NCI-H524 treated with DMSO at 0.1 percent for 48 hours (cell line): ENCODE results near the gene CDH20.

Source experiments
- DNase-seq: peaks from one replicate; lab custom pipeline; 2025; lab: John Stamatoyannopoulos, UW

The CDH20 gene

GRCh38 chr18:61426492-61427053 lies 93.3 kb downstream of the CDH20 start:
- DNase-seq: no peak

GRCh38 chr18:61428266-61428665 lies 95.0 kb downstream of the CDH20 start:
- no peak for DNase-seq

DNA sequence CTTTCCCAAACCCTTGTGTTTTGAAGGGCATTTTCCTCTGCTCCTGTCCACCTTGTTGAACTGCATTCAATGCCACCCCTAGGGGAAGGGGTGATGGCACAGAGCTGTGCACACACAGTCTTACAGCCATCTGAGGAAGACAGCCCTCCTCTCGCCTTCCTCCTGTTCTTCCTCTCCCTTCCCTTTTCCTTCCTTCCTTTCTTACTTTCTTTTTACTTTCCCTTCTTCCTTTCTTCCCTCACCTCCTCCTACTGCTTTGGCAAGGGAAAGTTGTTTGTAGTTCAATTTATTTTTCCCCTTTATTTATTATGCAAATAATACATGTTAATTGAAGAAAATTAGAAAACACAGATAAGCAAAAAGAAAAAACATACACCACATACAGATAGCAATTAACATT lies 99.4 kb downstream of the CDH20 start:
- DNase-seq: no peak

DNA sequence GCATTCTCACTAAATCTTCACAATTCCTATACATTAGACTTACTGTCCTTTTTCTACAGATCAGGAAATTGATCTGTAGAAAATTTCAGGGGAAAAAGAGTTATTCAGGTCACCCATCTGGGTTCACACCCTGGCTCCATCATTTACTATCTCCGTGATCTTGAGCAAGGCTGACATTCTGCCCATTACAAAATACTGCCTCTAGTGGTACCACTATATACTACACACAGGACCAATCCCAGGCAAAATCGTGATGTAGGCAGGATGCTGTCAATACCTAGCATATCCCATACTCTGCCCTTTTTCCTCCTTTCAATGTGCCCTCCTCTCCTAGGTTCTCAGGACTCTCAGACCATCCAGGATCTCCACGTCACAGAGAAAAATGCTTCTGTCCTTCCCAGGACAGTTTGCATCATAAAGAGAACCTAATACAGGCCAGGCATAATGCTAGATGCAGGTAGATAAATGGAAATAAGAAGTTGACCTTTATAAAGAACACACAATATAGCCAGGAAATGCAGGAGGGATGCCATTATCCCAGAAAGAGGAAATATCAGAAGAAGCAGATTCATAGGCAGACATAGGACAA lies 101.9 kb downstream of the CDH20 start:
- peak; percentile 2 for DNase-seq

- no peak for DNase-seq
Observed at GRCh38 chr18:61443081-61443725, 110.0 kb downstream of the CDH20 start.

- no peak for DNase-seq
Observed at GRCh38 chr18:61448316-61448715, 115.1 kb downstream of the CDH20 start.

GRCh38 chr18:61459896-61460648 lies 126.8 kb downstream of the CDH20 start:
- no peak for DNase-seq

DNA sequence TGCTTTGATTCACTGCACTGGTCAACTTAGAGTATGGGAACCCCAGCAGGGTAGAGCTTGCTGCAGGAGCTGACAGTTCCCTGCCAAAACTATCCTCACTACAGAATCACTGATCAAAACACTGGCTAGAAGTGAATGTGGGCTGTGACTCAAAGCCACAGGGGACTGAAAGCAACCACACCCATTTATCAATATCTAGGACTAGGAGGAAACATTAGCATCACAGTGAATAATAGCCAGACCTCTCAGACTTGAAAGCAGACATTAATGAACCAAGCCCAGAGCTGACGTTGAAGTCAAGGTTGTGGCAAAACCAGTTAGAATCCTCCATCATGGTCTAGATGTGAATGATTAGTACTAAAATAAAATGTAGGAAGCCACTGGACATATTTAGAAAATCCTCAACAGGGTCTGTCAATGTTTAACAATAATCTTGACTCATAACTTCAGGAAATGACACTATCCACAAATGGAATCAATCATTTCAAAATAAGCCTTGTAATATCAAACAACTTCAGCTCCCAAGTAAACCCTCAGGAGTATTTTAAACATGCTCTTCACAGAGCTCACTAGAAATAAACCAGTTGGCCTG lies 131.4 kb downstream of the CDH20 start:
- DNase-seq: no peak

GRCh38 chr18:61466736-61467135 lies 133.5 kb downstream of the CDH20 start:
- DNase-seq: no peak

DNA sequence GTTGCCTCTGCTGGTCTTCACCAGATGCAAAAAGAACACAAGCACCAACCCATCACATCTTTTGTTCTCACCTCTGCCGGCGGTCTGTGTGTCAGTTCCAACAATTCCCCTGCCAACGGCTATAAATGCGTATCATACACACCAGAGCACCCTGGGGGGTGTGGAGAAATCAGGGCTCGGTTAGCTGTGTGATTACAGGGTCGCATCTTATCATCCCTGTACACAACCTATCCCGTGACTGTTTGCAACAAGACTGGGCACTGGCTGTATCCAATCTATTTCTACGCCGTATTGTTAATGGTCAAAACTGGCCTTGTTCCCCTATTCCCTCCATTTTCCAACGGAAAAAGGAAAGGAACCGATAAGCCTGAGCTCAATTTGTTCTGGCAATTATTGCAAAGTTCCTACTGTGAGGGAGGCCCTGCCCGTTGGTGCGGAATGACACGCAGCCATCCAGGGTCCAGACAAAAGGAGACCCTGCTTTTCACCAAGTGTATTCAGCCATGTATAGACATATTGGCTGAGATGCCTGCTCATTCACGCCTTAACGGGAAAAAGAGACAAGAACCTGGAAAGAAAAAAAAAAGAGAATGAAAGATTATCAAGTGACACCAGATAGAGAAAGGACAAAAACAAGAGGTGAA lies 136.9 kb downstream of the CDH20 start:
- DNase-seq: no peak

GRCh38 chr18:61471541-61471940 lies 138.3 kb downstream of the CDH20 start:
- DNase-seq: no peak

DNA sequence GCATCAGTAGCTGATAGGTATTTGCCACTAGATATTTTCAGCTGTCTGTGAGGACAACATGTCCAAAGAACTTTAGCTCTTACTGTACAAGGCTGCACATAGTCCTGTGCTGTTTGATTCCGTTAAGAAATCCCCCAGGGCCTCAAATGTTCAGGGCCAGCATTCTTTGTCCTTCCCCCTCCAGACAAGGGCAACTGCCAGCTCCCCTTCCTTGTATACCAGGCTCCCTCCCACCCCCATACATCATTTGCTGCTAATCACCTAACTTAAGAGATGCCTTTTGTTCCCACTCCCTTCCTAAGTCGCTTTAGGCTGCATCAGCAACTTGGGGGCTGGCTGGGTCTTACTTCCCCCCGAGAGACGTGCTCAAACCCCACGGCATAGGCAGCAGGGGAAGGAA lies 138.7 kb downstream of the CDH20 start:
- DNase-seq: no peak

DNA sequence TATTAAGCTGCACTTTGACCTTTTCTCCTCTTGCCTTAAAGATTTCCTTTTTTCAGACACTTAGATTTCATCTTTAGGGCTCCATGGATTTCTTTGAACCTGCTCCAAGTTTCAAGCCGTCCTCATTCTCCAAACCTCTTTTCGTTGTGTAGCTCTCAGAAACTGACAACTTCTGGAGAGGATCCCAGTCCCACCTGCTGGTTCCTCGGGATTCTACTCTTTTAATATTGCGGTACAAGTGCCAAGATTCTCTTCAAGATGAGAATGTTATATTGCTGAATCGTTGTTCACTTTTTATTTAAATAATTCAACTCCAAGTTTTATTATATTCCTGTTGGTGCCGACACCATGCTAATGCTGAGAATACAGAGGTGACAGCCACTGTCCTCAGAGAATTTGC lies 141.1 kb downstream of the CDH20 start:
- no peak for DNase-seq

DNA sequence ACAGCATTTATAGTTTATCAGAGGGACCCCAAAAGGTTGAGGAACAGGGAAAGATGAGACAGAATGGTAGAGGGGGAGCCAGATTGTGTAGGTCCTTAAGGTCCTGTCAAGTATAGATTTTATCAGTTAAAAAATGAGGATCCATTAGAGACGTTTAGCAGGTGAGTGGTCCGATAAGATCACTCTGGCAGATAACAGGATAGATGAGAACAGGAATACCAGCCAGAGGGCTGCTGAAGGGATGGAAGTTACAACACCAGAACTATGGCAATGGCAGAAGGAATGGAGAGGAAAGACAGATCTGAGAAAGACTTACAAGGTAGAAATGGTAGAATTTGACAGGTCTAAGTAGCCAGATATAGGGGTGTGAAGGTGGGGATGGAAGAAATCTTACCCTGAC lies 141.7 kb downstream of the CDH20 start:
- DNase-seq: no peak

DNA sequence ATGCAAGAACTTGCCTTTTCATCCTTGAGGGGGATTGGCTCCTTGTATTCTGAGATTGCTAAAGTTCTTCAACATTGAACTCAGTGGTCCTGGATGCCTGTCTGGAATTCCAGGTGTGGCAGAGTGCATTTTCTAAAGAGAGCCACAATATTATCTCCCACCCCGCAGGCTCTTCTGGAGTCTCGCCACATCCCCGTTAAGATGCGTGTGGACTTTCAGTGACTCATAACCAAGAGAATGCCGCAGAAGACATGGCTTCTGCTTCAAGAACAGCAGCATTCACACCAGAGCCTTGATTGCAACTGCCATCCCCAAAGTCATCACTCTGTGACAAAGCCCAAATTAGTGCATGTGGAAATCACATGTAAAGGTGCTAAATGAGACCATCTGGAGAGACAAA lies 142.7 kb downstream of the CDH20 start:
- DNase-seq: no peak

DNA sequence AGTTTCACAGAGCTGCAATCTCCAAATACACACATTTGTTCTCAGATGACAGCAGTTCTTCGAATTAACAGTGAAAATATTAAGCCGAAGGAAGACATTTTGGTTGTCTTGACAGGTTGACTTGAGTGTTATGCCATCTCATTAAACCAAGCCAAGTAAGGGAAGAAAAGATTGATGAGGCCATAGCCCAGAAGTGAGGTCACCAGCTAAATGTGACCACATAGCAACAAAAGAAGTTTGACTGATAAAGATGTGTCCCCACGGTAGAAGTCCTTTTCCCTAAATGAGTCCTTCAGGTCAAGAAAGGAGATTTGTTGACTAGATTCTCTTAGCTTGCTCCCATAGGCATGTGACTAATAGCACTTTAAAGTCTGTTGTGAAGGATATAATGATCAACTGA lies 156.1 kb downstream of the CDH20 start:
- no peak for DNase-seq

DNA sequence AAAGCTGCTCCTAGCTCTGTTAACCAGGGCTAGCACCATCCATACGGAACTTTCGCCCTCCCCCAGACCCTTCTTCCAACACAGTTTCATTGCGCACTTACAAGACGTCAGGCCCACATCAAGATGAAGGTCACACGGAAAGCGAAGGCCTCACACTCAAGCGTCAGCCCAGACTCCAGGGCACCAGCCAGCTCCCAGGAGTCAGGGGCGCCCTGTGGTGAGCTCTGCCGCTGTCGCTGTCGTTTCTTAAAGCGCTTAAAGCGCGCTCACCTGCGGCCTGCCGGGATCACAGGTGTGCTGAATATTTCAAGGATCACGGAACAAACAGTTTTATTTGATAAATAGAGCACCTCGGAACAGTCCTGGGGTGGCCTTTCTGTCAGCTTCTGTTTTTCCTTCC lies 163.1 kb downstream of the CDH20 start:
- DNase-seq: no peak

GRCh38 chr18:61497422-61497821 lies 164.2 kb downstream of the CDH20 start:
- DNase-seq: no peak

- no peak for DNase-seq
Observed at GRCh38 chr18:61502472-61502871, 169.2 kb downstream of the CDH20 start.

- no peak for DNase-seq
Observed at GRCh38 chr18:61503688-61504087, 170.5 kb downstream of the CDH20 start.

DNA sequence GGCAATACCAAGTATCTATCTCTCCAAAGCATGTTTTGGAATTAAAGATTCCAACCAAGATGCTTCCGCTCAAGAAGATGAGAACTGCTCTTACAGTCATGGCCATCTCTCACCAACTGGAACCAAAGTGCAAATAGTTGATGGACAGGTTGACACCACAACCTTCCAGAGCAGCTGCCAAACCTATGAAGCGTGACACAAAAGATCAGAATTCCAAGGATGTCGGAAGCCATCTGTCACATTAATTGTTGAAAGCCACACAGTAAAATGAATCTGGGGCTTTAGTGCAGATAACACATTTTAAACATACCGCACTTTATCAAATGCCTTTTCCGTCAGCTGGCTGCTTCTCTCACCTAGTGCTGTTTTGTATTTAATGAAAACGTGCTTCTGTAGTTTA lies 195.7 kb downstream of the CDH20 start:
- DNase-seq: peak; percentile 92

GRCh38 chr18:61530681-61531080 lies 197.5 kb downstream of the CDH20 start:
- no peak for DNase-seq
